K562 (cell line): Measurements from ENCODE around the gene LMOD1. TPM values are rescaled to one million over a fixed set of nuclear protein-coding genes. Genes with fewer than 3 reads are reported as not detected.

ENCODE experiments used
- ARID3A ChIP-seq: IDR thresholded peaks from 2 replicates; pipeline ENCODE4 v1.6.1; 2012; ENCODE audit warnings: low read depth, low read length, improper control_type of control experiment, borderline replicate concordance
- HNRNPK ChIP-seq: fragments of 200-400 bp; formaldehyde crosslinking; IDR thresholded peaks from one replicate; pipeline ENCODE4 v1.6.1; 2018; ENCODE audit warnings: mild to moderate bottlenecking, low read depth, low read length; ENCODE audit not compliant: poor library complexity, severe bottlenecking
- HOMEZ ChIP-seq: fragments of 250-450 bp; sonication (Bioruptor Pico); IDR thresholded peaks from 2 replicates; pipeline ENCODE4 v1.4.0; 2020; ENCODE audit warnings: mild to moderate bottlenecking, moderate library complexity
- ILK ChIP-seq: fragments of 450-650 bp; IDR thresholded peaks from 2 replicates; pipeline ENCODE4 v1.6.1; 2016; ENCODE audit warnings: missing genetic modification characterization, low read depth, mild to moderate bottlenecking, missing compliant biosample characterization, moderate library complexity, borderline replicate concordance
- JUND ChIP-seq, 2 experiments: IDR thresholded peaks; 2 replicates in 1 of 2; 3 replicates in 1 of 2; pipeline ENCODE4 v1.6.1; 2011; ENCODE audit warnings: borderline replicate concordance in 2 of 2, low read depth in 2 of 2, low read length in 2 of 2, improper control_type of control experiment in 1 of 2, missing biosample characterization in 1 of 2, missing genetic modification characterization in 1 of 2, missing genetic modification reagents in 1 of 2
- RAD51 ChIP-seq: fragments of 450-650 bp; IDR thresholded peaks from 2 replicates; pipeline ENCODE4 v1.7.1; 2016; ENCODE audit warnings: low read depth, mild to moderate bottlenecking, borderline replicate concordance
- RBBP5 ChIP-seq: fragments of 200-600 bp; sonication (generic); IDR thresholded peaks from 2 replicates; pipeline ENCODE4 v1.6.1; 2012; ENCODE audit warnings: borderline replicate concordance, mild to moderate bottlenecking, low read length, control low read depth, inconsistent platforms; ENCODE audit not compliant: insufficient read depth, poor library complexity, severe bottlenecking
- RHOXF2B ChIP-seq: fragments of 250-450 bp; sonication (Bioruptor Pico); conservative IDR thresholded peaks from 2 replicates; pipeline ENCODE4 v1.5.1; 2021
- SMAD2 ChIP-seq: fragments of 150-350 bp; IDR thresholded peaks from 2 replicates; pipeline ENCODE4 v1.6.1; 2014; ENCODE audit warnings: low read depth, mild to moderate bottlenecking, low read length
- SRSF7 ChIP-seq: fragments of 200-400 bp; formaldehyde crosslinking; optimal IDR thresholded peaks from 2 replicates; pipeline ENCODE3; 2017; ENCODE audit warnings: mild to moderate bottlenecking, low read depth, low read length
- polyA plus RNA-seq, 8 experiments: library from polyadenylated mRNA; depleted of rRNA in 4 of 8; stranded (reverse) in 5 of 8; unstranded in 3 of 8; fragments of >200 nt; fragmentation: Nextera tagmentation in 2 of 8; fragmentation: Illumina TruSeq in 1 of 8; extraction: Ambion mirVana in 2 of 8; extraction: Trizol in 1 of 8; gene quantifications; 2 replicates each; pipeline versions ENCODE4 v1.2.1 to v1.2.3, GENCODE V29; 2011 to 2014; ENCODE audit warnings: inconsistent platforms in 1 of 8, missing spikeins in 1 of 8
- total RNA-seq, 7 experiments: library from RNA; depleted of rRNA in 6 of 7; stranded (reverse); fragments of >200 nt in 6 of 7; fragmentation: Illumina TruSeq in 2 of 7; extraction: Trizol in 2 of 7; gene quantifications; 2 replicates each; pipeline versions ENCODE4 v1.2.1 to v1.2.3, GENCODE V29; 2011 to 2021; ENCODE audit warnings: low replicate concordance in 1 of 7
- TF ChIP-seq, protein P1 (sequence below): fragments of 200-600 bp; sonication (generic); IDR thresholded peaks from one replicate; pipeline ENCODE4 v1.6.1; 2012; ENCODE audit warnings: mild to moderate bottlenecking, low read depth, low read length, inconsistent platforms

Gene LMOD1
- total and polyA plus RNA-seq, 9 of the 15 experiments (the other 6 are each of a cell fraction or from before 2014, with no cell fraction given) = 0.03 to 0.54 (median 0.38) TPM; not detected in 1

GRCh38 chr1:201955009-201955728, 8.8 kb upstream of the LMOD1 start, which contains the start of gene TIMM17A (continued):
- TF ChIP-seq, protein P1, sequence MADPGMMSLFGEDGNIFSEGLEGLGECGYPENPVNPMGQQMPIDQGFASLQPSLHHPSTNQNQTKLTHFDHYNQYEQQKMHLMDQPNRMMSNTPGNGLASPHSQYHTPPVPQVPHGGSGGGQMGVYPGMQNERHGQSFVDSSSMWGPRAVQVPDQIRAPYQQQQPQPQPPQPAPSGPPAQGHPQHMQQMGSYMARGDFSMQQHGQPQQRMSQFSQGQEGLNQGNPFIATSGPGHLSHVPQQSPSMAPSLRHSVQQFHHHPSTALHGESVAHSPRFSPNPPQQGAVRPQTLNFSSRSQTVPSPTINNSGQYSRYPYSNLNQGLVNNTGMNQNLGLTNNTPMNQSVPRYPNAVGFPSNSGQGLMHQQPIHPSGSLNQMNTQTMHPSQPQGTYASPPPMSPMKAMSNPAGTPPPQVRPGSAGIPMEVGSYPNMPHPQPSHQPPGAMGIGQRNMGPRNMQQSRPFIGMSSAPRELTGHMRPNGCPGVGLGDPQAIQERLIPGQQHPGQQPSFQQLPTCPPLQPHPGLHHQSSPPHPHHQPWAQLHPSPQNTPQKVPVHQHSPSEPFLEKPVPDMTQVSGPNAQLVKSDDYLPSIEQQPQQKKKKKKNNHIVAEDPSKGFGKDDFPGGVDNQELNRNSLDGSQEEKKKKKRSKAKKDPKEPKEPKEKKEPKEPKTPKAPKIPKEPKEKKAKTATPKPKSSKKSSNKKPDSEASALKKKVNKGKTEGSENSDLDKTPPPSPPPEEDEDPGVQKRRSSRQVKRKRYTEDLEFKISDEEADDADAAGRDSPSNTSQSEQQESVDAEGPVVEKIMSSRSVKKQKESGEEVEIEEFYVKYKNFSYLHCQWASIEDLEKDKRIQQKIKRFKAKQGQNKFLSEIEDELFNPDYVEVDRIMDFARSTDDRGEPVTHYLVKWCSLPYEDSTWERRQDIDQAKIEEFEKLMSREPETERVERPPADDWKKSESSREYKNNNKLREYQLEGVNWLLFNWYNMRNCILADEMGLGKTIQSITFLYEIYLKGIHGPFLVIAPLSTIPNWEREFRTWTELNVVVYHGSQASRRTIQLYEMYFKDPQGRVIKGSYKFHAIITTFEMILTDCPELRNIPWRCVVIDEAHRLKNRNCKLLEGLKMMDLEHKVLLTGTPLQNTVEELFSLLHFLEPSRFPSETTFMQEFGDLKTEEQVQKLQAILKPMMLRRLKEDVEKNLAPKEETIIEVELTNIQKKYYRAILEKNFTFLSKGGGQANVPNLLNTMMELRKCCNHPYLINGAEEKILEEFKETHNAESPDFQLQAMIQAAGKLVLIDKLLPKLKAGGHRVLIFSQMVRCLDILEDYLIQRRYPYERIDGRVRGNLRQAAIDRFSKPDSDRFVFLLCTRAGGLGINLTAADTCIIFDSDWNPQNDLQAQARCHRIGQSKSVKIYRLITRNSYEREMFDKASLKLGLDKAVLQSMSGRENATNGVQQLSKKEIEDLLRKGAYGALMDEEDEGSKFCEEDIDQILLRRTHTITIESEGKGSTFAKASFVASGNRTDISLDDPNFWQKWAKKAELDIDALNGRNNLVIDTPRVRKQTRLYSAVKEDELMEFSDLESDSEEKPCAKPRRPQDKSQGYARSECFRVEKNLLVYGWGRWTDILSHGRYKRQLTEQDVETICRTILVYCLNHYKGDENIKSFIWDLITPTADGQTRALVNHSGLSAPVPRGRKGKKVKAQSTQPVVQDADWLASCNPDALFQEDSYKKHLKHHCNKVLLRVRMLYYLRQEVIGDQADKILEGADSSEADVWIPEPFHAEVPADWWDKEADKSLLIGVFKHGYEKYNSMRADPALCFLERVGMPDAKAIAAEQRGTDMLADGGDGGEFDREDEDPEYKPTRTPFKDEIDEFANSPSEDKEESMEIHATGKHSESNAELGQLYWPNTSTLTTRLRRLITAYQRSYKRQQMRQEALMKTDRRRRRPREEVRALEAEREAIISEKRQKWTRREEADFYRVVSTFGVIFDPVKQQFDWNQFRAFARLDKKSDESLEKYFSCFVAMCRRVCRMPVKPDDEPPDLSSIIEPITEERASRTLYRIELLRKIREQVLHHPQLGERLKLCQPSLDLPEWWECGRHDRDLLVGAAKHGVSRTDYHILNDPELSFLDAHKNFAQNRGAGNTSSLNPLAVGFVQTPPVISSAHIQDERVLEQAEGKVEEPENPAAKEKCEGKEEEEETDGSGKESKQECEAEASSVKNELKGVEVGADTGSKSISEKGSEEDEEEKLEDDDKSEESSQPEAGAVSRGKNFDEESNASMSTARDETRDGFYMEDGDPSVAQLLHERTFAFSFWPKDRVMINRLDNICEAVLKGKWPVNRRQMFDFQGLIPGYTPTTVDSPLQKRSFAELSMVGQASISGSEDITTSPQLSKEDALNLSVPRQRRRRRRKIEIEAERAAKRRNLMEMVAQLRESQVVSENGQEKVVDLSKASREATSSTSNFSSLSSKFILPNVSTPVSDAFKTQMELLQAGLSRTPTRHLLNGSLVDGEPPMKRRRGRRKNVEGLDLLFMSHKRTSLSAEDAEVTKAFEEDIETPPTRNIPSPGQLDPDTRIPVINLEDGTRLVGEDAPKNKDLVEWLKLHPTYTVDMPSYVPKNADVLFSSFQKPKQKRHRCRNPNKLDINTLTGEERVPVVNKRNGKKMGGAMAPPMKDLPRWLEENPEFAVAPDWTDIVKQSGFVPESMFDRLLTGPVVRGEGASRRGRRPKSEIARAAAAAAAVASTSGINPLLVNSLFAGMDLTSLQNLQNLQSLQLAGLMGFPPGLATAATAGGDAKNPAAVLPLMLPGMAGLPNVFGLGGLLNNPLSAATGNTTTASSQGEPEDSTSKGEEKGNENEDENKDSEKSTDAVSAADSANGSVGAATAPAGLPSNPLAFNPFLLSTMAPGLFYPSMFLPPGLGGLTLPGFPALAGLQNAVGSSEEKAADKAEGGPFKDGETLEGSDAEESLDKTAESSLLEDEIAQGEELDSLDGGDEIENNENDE = no peak
- TF ChIP-seq RHOXF2B (no peak; the same call in 1 of the 2 replicates), ILK (tag) (no peak), RAD51 (no peak), ARID3A (peak; percentile 47; the same call in 1 of the 2 replicates), HOMEZ (CRISPR knock-in tag) (no peak), RBBP5 (peak; percentile 99), SRSF7 (no peak), JUND (IDR thresholded peaks at IDR 0.05; ENCODE audit: borderline replicate concordance, low read depth, low read length) (peak; percentile 70), JUND (tag; IDR thresholded peaks at IDR 0.05; ENCODE audit: borderline replicate concordance, low read depth, low read length) (no peak; the same call in 2 of the 3 replicates), SMAD2 (no peak), HNRNPK (no peak)
